MM.1S (cell line): ENCODE measurements around the gene SMCO1.

Experiments used
- CTCF ChIP-seq: fragments of 300-600 bp; sonication (generic); IDR thresholded peaks from 2 replicates; pipeline ENCODE4 v1.5.1; 2016; ENCODE audit warnings: antibody characterized with exemption, low read length, mixed read lengths
- EZH2 ChIP-seq: fragments of 300-600 bp; sonication (generic); optimal IDR thresholded peaks from 2 replicates; pipeline ENCODE3; 2017; ENCODE audit warnings: low read depth, mild to moderate bottlenecking, antibody characterized with exemption, low read length, mixed read lengths
- EZH2phosphoT487 ChIP-seq: fragments of 300-600 bp; sonication (generic); IDR thresholded peaks from 2 replicates; pipeline ENCODE4 v1.6.1; 2018; ENCODE audit warnings: antibody characterized with exemption, low read length

- TF ChIP-seq CTCF (no peak), EZH2phosphoT487 (no peak), EZH2 (no peak)
Measured at GRCh38 chr3:196546537-196546936, 31.4 kb upstream of the SMCO1 start.
